ENCODE measurements around the gene HMGXB4. TPM values are rescaled to one million over a fixed set of nuclear protein-coding genes. Genes with fewer than 3 reads are reported as not detected.

HMGXB4 gene
- total and polyA plus RNA-seq, 4 donors, result 4.0 to 9.9 (median 7.5) TPM

DNA sequence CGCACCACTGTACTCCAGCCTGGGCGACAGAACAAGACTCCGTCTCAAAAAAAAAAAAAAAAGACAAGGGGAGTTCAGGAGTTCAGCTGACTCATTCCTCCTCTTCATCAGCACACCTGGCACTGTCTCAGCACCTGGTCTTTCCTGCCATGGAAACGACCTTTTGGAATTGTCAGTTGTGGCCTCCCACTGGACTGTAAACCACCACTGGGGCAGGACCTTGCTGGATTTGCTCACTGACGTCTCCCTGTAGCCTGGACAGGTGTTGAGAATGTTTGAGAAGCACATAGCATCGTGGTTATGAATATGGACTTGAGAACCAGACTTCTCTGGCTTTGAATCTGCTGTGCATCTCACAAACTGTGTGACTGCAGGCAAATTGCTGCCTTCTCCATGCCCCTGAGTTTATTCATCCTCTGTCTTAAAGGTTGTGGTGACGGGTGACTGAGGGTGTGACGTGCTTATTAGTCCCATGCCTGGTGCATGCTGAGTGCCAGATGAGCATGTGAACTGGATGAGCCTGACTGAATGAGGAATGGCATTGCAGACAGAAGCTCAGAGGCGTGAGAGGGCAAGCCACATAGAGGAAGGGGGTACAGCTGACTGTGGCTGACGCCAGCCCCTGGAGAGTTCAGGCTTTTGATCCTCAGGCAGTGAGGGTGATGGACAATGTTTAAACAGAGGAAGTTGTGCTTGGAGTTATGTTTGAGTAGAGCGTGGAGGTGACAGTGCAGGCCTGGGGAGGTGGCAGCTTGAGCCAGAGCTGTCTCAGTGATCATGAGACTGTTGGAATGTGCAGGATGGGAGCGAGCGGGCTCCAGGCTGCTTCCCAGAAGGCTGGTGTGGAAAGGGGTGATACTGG is 55.1 kb downstream of the HMGXB4 start:
- Histone ChIP-seq H3K4me3 (ENCODE audit: low read depth in 1 of 3, low read length in 3 of 3) (no peak overlapping the region), H3K9me3 (ENCODE audit: control insufficient read depth in 4 of 4, low read length in 3 of 4) (no peaks in the 10 kb centered on the region), H3K9ac (ENCODE audit: low read depth in 1 of 2, low read length in 2 of 2) (no peak overlapping the region), H3K27me3 (ENCODE audit: control insufficient read depth in 4 of 4, insufficient read depth in 4 of 4, low read length in 3 of 4) (no peaks in the 10 kb centered on the region), H3K27ac (ENCODE audit: low read depth in 1 of 2, low read length in 2 of 2) (peak overlapping the region; percentile 46 to 85), H3K36me3 (ENCODE audit: control insufficient read depth in 4 of 4, insufficient read depth in 3 of 4, low read depth in 1 of 4, low read length in 3 of 4) (no peaks in the 10 kb centered on the region), H3K4me1 (ENCODE audit: control insufficient read depth in 4 of 4, insufficient read depth in 4 of 4, low read length in 3 of 4) (peaks cover 16 to 64% (median 44%) of the 10 kb centered on the region in 4 donors)
- TF ChIP-seq GABPA (IDR thresholded peaks at IDR 0.05 in 1 of 2, conservative IDR thresholded peaks at IDR 0.05 in 1 of 2) (no peak), SP1 (IDR thresholded peaks at IDR 0.05) (peak; percentile 65), RXRA (IDR thresholded peaks at IDR 0.05) (peak; percentile 69 to 91), RAD21 (IDR thresholded peaks at IDR 0.05) (peak; percentile 4 to 19), HNF4G (IDR thresholded peaks at IDR 0.05) (peak; percentile 57), FOXA2 (IDR thresholded peaks at IDR 0.05) (no peak), JUND (IDR thresholded peaks at IDR 0.05) (peak; percentile 58 to 96), HNF4A (conservative IDR thresholded peaks at IDR 0.05) (peak; percentile 79 to 89), NR2F2 (IDR thresholded peaks at IDR 0.05) (peak; percentile 18)
- TF ChIP-seq, protein P1, sequence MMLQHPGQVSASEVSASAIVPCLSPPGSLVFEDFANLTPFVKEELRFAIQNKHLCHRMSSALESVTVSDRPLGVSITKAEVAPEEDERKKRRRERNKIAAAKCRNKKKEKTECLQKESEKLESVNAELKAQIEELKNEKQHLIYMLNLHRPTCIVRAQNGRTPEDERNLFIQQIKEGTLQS (IDR thresholded peaks at IDR 0.05), result no peak
- TF ChIP-seq, protein P2, sequence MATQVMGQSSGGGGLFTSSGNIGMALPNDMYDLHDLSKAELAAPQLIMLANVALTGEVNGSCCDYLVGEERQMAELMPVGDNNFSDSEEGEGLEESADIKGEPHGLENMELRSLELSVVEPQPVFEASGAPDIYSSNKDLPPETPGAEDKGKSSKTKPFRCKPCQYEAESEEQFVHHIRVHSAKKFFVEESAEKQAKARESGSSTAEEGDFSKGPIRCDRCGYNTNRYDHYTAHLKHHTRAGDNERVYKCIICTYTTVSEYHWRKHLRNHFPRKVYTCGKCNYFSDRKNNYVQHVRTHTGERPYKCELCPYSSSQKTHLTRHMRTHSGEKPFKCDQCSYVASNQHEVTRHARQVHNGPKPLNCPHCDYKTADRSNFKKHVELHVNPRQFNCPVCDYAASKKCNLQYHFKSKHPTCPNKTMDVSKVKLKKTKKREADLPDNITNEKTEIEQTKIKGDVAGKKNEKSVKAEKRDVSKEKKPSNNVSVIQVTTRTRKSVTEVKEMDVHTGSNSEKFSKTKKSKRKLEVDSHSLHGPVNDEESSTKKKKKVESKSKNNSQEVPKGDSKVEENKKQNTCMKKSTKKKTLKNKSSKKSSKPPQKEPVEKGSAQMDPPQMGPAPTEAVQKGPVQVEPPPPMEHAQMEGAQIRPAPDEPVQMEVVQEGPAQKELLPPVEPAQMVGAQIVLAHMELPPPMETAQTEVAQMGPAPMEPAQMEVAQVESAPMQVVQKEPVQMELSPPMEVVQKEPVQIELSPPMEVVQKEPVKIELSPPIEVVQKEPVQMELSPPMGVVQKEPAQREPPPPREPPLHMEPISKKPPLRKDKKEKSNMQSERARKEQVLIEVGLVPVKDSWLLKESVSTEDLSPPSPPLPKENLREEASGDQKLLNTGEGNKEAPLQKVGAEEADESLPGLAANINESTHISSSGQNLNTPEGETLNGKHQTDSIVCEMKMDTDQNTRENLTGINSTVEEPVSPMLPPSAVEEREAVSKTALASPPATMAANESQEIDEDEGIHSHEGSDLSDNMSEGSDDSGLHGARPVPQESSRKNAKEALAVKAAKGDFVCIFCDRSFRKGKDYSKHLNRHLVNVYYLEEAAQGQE (IDR thresholded peaks at IDR 0.05), result peak; percentile 20
- TF ChIP-seq, protein P3, sequence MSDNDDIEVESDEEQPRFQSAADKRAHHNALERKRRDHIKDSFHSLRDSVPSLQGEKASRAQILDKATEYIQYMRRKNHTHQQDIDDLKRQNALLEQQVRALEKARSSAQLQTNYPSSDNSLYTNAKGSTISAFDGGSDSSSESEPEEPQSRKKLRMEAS (IDR thresholded peaks at IDR 0.05), result peak; percentile 64
- 63% methylated on average over 13 of the region's 13 CpGs for WGBS
- no peak for DNase-seq (ENCODE audit: low spot score)

DNA sequence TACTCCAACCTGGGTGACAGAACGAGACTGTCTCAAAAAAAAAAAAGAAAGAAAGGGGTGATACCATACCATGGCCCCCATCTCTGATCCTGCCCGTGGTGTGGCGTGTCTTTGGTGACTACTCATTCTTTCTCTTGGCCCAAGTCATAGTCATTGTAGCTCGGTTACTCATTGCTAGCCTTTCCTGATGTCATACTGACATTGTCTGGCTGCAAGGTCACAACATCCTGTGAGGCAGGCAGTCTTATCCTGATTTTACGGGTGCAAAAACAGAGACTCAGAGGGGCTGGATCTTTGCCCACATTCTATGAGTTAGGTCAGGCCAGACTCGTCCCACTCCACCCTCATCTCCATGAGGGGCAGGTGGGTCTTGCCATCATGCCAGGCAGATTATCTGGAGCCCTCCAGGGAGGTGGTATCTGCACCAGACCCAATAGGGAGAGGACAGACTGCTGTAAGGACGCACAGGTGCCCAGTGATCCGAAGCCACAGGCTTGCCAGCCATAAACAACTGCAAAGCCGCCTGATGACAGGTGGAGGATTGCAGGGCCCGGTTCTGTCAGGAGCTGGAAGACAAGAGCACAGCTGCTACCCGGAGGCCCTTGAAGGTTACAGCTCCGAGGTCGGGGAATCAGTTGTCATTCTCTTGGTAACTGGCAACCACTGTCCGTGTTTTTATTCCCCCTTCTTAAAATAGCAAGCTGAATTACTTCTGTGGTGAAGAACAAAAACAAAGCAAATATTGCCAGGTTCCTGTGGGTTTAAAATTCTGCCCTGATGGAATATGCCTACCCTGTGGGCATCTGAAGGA is 56.2 kb downstream of the HMGXB4 start:
- Histone ChIP-seq H3K27ac (ENCODE audit: low read depth in 1 of 2, low read length in 2 of 2) (peak overlapping the region; percentile 46 to 85), H3K27me3 (ENCODE audit: control insufficient read depth in 4 of 4, insufficient read depth in 4 of 4, low read length in 3 of 4) (no peaks in the 10 kb centered on the region), H3K36me3 (ENCODE audit: control insufficient read depth in 4 of 4, insufficient read depth in 3 of 4, low read depth in 1 of 4, low read length in 3 of 4) (peaks cover 5 to 7% (median 5%) of the 10 kb centered on the region in 4 donors), H3K4me1 (ENCODE audit: control insufficient read depth in 4 of 4, insufficient read depth in 4 of 4, low read length in 3 of 4) (peaks cover 16 to 64% (median 43%) of the 10 kb centered on the region in 4 donors), H3K4me3 (ENCODE audit: low read depth in 1 of 3, low read length in 3 of 3) (no peak overlapping the region), H3K9ac (ENCODE audit: low read depth in 1 of 2, low read length in 2 of 2) (no peak overlapping the region), H3K9me3 (ENCODE audit: control insufficient read depth in 4 of 4, low read length in 3 of 4) (no peaks in the 10 kb centered on the region)
- no peak for DNase-seq (ENCODE audit: low spot score)
- 66% methylated on average over 14 of the region's 14 CpGs for WGBS
- TF ChIP-seq NR2F2 (IDR thresholded peaks at IDR 0.05) (peak; percentile 31), SP1 (IDR thresholded peaks at IDR 0.05) (no peak), EGR1 (IDR thresholded peaks at IDR 0.05; ENCODE audit: low read depth in 2 of 2) (no peak), FOXA2 (IDR thresholded peaks at IDR 0.05) (no peak)
- TF ChIP-seq, protein P4, sequence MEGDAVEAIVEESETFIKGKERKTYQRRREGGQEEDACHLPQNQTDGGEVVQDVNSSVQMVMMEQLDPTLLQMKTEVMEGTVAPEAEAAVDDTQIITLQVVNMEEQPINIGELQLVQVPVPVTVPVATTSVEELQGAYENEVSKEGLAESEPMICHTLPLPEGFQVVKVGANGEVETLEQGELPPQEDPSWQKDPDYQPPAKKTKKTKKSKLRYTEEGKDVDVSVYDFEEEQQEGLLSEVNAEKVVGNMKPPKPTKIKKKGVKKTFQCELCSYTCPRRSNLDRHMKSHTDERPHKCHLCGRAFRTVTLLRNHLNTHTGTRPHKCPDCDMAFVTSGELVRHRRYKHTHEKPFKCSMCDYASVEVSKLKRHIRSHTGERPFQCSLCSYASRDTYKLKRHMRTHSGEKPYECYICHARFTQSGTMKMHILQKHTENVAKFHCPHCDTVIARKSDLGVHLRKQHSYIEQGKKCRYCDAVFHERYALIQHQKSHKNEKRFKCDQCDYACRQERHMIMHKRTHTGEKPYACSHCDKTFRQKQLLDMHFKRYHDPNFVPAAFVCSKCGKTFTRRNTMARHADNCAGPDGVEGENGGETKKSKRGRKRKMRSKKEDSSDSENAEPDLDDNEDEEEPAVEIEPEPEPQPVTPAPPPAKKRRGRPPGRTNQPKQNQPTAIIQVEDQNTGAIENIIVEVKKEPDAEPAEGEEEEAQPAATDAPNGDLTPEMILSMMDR (IDR thresholded peaks at IDR 0.05; ENCODE audit: low read depth, low read length, missing input control), result no peak
- TF ChIP-seq, protein P5, sequence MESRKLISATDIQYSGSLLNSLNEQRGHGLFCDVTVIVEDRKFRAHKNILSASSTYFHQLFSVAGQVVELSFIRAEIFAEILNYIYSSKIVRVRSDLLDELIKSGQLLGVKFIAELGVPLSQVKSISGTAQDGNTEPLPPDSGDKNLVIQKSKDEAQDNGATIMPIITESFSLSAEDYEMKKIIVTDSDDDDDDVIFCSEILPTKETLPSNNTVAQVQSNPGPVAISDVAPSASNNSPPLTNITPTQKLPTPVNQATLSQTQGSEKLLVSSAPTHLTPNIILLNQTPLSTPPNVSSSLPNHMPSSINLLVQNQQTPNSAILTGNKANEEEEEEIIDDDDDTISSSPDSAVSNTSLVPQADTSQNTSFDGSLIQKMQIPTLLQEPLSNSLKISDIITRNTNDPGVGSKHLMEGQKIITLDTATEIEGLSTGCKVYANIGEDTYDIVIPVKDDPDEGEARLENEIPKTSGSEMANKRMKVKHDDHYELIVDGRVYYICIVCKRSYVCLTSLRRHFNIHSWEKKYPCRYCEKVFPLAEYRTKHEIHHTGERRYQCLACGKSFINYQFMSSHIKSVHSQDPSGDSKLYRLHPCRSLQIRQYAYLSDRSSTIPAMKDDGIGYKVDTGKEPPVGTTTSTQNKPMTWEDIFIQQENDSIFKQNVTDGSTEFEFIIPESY (IDR thresholded peaks at IDR 0.05), result no peak

All from liver (tissue), 9 donors.